ENCODE results near the gene CENATAC. TPM values are rescaled to one million over a fixed set of nuclear protein-coding genes. Genes with fewer than 3 reads are reported as not detected.
"Not testable (repeated sequence)": the region's sequence is repeated elsewhere in the genome, so short reads cannot be mapped to it uniquely, and the experiment has no call there.

The CENATAC gene
- total RNA-seq, 1 experiment from 2014 or later: 55.2 TPM

DNA sequence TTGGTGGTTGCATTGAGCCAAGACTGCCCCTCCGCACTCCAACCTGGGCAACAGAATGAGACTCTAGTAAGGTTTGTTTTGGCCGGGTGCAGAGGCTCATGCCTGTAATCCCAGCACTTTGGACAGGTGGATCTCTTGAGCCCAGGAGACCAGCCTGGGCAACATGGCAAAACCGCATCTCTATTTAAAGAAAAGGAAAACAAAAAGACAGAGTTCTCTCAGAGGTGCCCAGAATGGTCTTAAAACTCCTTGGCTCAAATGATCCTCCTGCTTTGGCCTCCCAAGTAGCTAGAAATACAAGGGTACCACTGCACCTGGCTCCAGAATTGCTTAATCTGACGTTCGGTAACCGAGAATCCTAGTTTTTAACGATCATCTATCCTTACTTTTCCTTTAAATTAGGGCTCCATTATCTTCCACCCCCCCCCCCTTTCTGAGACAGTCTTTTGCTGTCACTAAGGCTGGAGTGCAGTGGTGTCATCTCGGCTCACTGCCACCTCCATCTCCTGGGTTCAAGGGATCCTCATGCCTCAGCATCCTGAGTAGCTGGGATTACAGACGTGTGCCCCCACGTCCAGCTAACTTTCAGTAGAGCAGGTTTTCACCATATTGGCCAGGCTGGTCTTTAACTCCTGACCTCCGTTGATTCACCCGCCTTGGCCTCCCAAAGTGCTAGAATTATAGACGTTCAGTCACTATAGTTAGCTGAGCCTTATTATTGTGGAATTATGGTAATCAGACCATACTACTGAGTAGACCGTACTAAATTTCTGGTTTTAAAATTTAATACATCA lies 18.5 kb downstream of the CENATAC start:
- Mint-ChIP-seq H3K36me3 (ENCODE audit: insufficient read depth in 1 of 3, low read depth in 3 of 3) (peaks cover 51 to 76% (median 71%) of the 10 kb centered on the region in 3 experiments), H3K4me1 (peaks cover 10 to 22% of the 10 kb centered on the region in 2 experiments), H3K27me3 (ENCODE audit: low read depth) (no peaks in the 10 kb centered on the region; the same call in 1 of the 2 replicates), H3K9me3 (no peaks in the 10 kb centered on the region), H3K27ac (peak overlapping the region in 2 of 3 experiments; percentile 68 to 100; a peak in 4 of 7 replicates), H3K4me3 (peak overlapping the region; percentile 97 to 99)
- Histone ChIP-seq H3T11ph (ENCODE audit: low read length) (no peak overlapping the region), H3K27me3 (ENCODE audit: insufficient read depth, low read length) (no peaks in the 10 kb centered on the region), H4K91ac (ENCODE audit: insufficient read length, low read depth, low read length) (no peak overlapping the region), H2BK20ac (ENCODE audit: low read depth, low read length, poor library complexity, severe bottlenecking) (no peak overlapping the region), H4K20me1 (ENCODE audit: control insufficient read depth, insufficient read depth, insufficient read length) (no peaks in the 10 kb centered on the region), H2BK5ac (ENCODE audit: insufficient read length, low read length) (no peak overlapping the region), H4K5ac (ENCODE audit: insufficient read length, low read depth, low read length) (no peak overlapping the region), H3K23ac (ENCODE audit: insufficient read length, low read depth, low read length) (no peak overlapping the region), H3K27ac (ENCODE audit: insufficient read length, low read depth, low read length) (no peak overlapping the region), H3K4ac (ENCODE audit: low read depth, low read length) (no peak overlapping the region), H2BK120ac (ENCODE audit: low read depth, low read length, poor library complexity, severe bottlenecking) (no peak overlapping the region), H3K4me1 (ENCODE audit: insufficient read depth, low read length) (no peaks in the 10 kb centered on the region), H2AFZ (ENCODE audit: low read length) (no peak overlapping the region), H2BK12ac (ENCODE audit: insufficient read length, low read depth, low read length) (no peak overlapping the region), H3K23me2 (ENCODE audit: insufficient read length, low read depth, low read length, poor library complexity, severe bottlenecking) (peaks cover 10% of the 10 kb centered on the region), H3K14ac (ENCODE audit: insufficient read depth, low read length) (no peak overlapping the region), H3K18ac (ENCODE audit: insufficient read length, low read depth, low read length) (no peak overlapping the region), H2BK15ac (ENCODE audit: low read depth, low read length) (no peak overlapping the region), H3K56ac (ENCODE audit: insufficient read length, low read depth, low read length) (no peak overlapping the region), H3K9ac (ENCODE audit: extremely low read depth, insufficient read length, low read length) (no peak overlapping the region), H3K4me2 (ENCODE audit: insufficient read depth, insufficient read length, low read length) (peak overlapping the region; percentile 71), H2AK5ac (ENCODE audit: insufficient read length, low read length) (no peak overlapping the region), H4K8ac (replicated peaks; ENCODE audit: insufficient read length, low read depth, low read length) (no peak overlapping the region), H3K79me2 (ENCODE audit: insufficient read depth, low read length) (peaks cover 15% of the 10 kb centered on the region; the same call in 1 of the 2 replicates), H3K79me1 (ENCODE audit: insufficient read depth, low read depth, low read length, poor library complexity, severe bottlenecking) (peaks cover 2% of the 10 kb centered on the region), H3K9me3 (ENCODE audit: control insufficient read depth, low read depth, low read length) (no peaks in the 10 kb centered on the region)
- DNase-seq: no peak
- TF ChIP-seq, protein P1, sequence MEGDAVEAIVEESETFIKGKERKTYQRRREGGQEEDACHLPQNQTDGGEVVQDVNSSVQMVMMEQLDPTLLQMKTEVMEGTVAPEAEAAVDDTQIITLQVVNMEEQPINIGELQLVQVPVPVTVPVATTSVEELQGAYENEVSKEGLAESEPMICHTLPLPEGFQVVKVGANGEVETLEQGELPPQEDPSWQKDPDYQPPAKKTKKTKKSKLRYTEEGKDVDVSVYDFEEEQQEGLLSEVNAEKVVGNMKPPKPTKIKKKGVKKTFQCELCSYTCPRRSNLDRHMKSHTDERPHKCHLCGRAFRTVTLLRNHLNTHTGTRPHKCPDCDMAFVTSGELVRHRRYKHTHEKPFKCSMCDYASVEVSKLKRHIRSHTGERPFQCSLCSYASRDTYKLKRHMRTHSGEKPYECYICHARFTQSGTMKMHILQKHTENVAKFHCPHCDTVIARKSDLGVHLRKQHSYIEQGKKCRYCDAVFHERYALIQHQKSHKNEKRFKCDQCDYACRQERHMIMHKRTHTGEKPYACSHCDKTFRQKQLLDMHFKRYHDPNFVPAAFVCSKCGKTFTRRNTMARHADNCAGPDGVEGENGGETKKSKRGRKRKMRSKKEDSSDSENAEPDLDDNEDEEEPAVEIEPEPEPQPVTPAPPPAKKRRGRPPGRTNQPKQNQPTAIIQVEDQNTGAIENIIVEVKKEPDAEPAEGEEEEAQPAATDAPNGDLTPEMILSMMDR (conservative IDR thresholded peaks at IDR 0.05): no peak
- no CpG with 5 or more reads among the region's 14 CpGs for WGBS (ENCODE audit: extremely low coverage, insufficient read length, low lambda C conversion rate)

DNA sequence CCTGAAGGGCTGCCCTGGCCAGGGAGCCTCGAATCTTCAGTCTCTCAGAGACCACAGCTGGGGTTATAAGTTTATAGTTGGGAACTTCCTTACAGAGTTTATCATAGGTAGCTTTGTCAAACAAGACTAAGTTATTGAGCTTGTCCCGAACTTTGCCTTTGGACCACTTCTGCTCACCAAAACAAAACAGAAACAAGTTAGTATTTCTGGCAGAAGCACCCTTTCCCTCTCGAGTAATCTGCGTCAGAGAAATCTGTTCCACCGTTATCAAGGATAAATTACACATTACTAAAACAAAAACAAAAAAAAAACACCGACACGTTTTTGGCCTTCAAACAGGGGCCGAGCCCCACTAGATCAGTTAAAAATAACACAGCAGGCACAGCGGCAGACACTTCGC lies 19.4 kb downstream of the CENATAC start:
- H3K79me1 ChIP-seq (ENCODE audit: insufficient read depth, low read depth, low read length, poor library complexity, severe bottlenecking); H4K5ac ChIP-seq (ENCODE audit: insufficient read length, low read depth, low read length); H3K18ac ChIP-seq (ENCODE audit: insufficient read length, low read depth, low read length); H2BK5ac ChIP-seq (ENCODE audit: insufficient read length, low read length); H3K9me3 Mint-ChIP-seq; H3K4me1 ChIP-seq (ENCODE audit: insufficient read depth, low read length); DNase-seq; H3K23ac ChIP-seq (ENCODE audit: insufficient read length, low read depth, low read length); H3K56ac ChIP-seq (ENCODE audit: insufficient read length, low read depth, low read length); H3K14ac ChIP-seq (ENCODE audit: insufficient read depth, low read length); H2BK15ac ChIP-seq (ENCODE audit: low read depth, low read length); H4K20me1 ChIP-seq (ENCODE audit: control insufficient read depth, insufficient read depth, insufficient read length); H3K27me3 Mint-ChIP-seq (ENCODE audit: low read depth); H2AFZ ChIP-seq (ENCODE audit: low read length); H3K27ac ChIP-seq (ENCODE audit: insufficient read length, low read depth, low read length); H3K27me3 ChIP-seq (ENCODE audit: insufficient read depth, low read length); H2BK120ac ChIP-seq (ENCODE audit: low read depth, low read length, poor library complexity, severe bottlenecking); H3K4ac ChIP-seq (ENCODE audit: low read depth, low read length); H3T11ph ChIP-seq (ENCODE audit: low read length); H2BK12ac ChIP-seq (ENCODE audit: insufficient read length, low read depth, low read length); H3K9me3 ChIP-seq (ENCODE audit: control insufficient read depth, low read depth, low read length); H2AK5ac ChIP-seq (ENCODE audit: insufficient read length, low read length); H4K91ac ChIP-seq (ENCODE audit: insufficient read length, low read depth, low read length); H2BK20ac ChIP-seq (ENCODE audit: low read depth, low read length, poor library complexity, severe bottlenecking); H4K8ac ChIP-seq (replicated peaks; ENCODE audit: insufficient read length, low read depth, low read length): not testable (repeated sequence)
- Histone ChIP-seq H3K9ac (ENCODE audit: extremely low read depth, insufficient read length, low read length) (peak overlapping the region; percentile 94), H3K79me2 (ENCODE audit: insufficient read depth, low read length) (peaks cover 15% of the 10 kb centered on the region; the same call in 1 of the 2 replicates), H3K4me2 (ENCODE audit: insufficient read depth, insufficient read length, low read length) (peak overlapping the region; percentile 71), H3K23me2 (ENCODE audit: insufficient read length, low read depth, low read length, poor library complexity, severe bottlenecking) (peaks cover 10% of the 10 kb centered on the region)
- Mint-ChIP-seq H3K4me3 (peak overlapping the region; percentile 97 to 99), H3K4me1 (peaks cover 10 to 22% of the 10 kb centered on the region in 2 experiments), H3K27ac (peak overlapping the region; percentile 99 to 100 (median 99); a peak in 6 of 7 replicates), H3K36me3 (ENCODE audit: insufficient read depth in 1 of 3, low read depth in 3 of 3) (peaks cover 51 to 78% (median 78%) of the 10 kb centered on the region in 3 experiments)
- no CpG with 5 or more reads among the region's 10 CpGs for WGBS (ENCODE audit: extremely low coverage, insufficient read length, low lambda C conversion rate)
